ENCODE measurements around the gene GRB7.
A peak's percentile ranks its signal among the peaks of the same experiment; 100 is the strongest.
"Not testable (repeated sequence)": the region's sequence is repeated elsewhere in the genome, so short reads cannot be mapped to it uniquely, and the experiment has no call there.

The GRB7 gene

GRCh38 chr17:39709319-39709997, 28.3 kb upstream of the GRB7 start:
- Histone ChIP-seq H4K8ac (ENCODE audit: low read depth, low read length) (no peak overlapping the region), H3K79me1 (ENCODE audit: low read depth, low read length) (peaks cover 17% of the 10 kb centered on the region), H3K36me3 (replicated peaks in 1 of 2; ENCODE audit: control insufficient read depth in 2 of 2, insufficient read depth in 2 of 2, low read length in 2 of 2) (peaks cover 52 to 77% of the 10 kb centered on the region in 2 donors), H3K9ac (ENCODE audit: low read depth, low read length, poor library complexity) (peak overlapping the region; percentile 17), H2AFZ (ENCODE audit: low read length) (no peak overlapping the region), H3K23ac (ENCODE audit: low read depth, low read length, poor library complexity) (peak overlapping the region; percentile 36), H3K4me1 (ENCODE audit: control insufficient read depth in 2 of 2, insufficient read depth in 1 of 2, low read depth in 1 of 2, low read length in 2 of 2) (peaks cover 0 to 12% of the 10 kb centered on the region in 2 donors), H3K4ac (ENCODE audit: low read length) (no peak overlapping the region), H2BK15ac (ENCODE audit: low read length) (no peak overlapping the region), H3K4me2 (ENCODE audit: insufficient read depth, low read length, poor library complexity, severe bottlenecking) (no peak overlapping the region), H3K4me3 (ENCODE audit: low read length in 2 of 2) (no peak overlapping the region), H3K14ac (ENCODE audit: low read length) (no peak overlapping the region), H3K18ac (ENCODE audit: low read length) (no peak overlapping the region), H2BK5ac (ENCODE audit: low read length) (no peak overlapping the region), H2AK5ac (ENCODE audit: low read depth, low read length) (no peak overlapping the region), H2BK120ac (ENCODE audit: low read depth, low read length) (no peak overlapping the region), H3K27me3 (ENCODE audit: control insufficient read depth in 3 of 3, insufficient read depth in 3 of 3, low read depth in 1 of 3, low read length in 3 of 3) (no peaks in the 10 kb centered on the region), H3K27ac (replicated peaks; ENCODE audit: low read length) (no peak overlapping the region), H3K9me3 (replicated peaks in 1 of 2; ENCODE audit: control insufficient read depth in 2 of 2, insufficient read depth in 1 of 2, low read depth in 1 of 2, low read length in 2 of 2) (no peaks in the 10 kb centered on the region), H4K91ac (ENCODE audit: low read depth, low read length, poor library complexity) (peak overlapping the region; percentile 32), H2BK12ac (ENCODE audit: low read length) (no peak overlapping the region)
- DNase-seq (ENCODE audit: low spot score) = no peak
- WGBS, 2 donors (ENCODE audit: extremely low coverage in 2 of 2, insufficient read length in 2 of 2, insufficient replicate concordance in 1 of 2) = no CpG with 5 or more reads among the region's 14 CpGs

- Histone ChIP-seq H3K9me3 (replicated peaks in 1 of 2; ENCODE audit: control insufficient read depth in 2 of 2, insufficient read depth in 1 of 2, low read depth in 1 of 2, low read length in 2 of 2) (no peaks in the 10 kb centered on the region), H3K4me3 (ENCODE audit: low read length in 2 of 2) (peak overlapping the region in 1 of 2 donors; percentile 64), H2BK5ac (ENCODE audit: low read length) (no peak overlapping the region), H3K36me3 (replicated peaks in 1 of 2; ENCODE audit: control insufficient read depth in 2 of 2, insufficient read depth in 2 of 2, low read length in 2 of 2) (peaks cover 54 to 78% of the 10 kb centered on the region in 2 donors), H2AFZ (ENCODE audit: low read length) (no peak overlapping the region), H2AK5ac (ENCODE audit: low read depth, low read length) (no peak overlapping the region), H3K27ac (replicated peaks; ENCODE audit: low read length) (no peak overlapping the region), H4K91ac (ENCODE audit: low read depth, low read length, poor library complexity) (no peak overlapping the region), H3K14ac (ENCODE audit: low read length) (no peak overlapping the region), H2BK12ac (ENCODE audit: low read length) (no peak overlapping the region), H3K9ac (ENCODE audit: low read depth, low read length, poor library complexity) (peak overlapping the region; percentile 17), H2BK15ac (ENCODE audit: low read length) (no peak overlapping the region), H3K4me1 (ENCODE audit: control insufficient read depth in 2 of 2, insufficient read depth in 1 of 2, low read depth in 1 of 2, low read length in 2 of 2) (peaks cover 0 to 4% of the 10 kb centered on the region in 2 donors), H3K4ac (ENCODE audit: low read length) (no peak overlapping the region), H4K8ac (ENCODE audit: low read depth, low read length) (no peak overlapping the region), H3K79me1 (ENCODE audit: low read depth, low read length) (peaks cover 17% of the 10 kb centered on the region), H3K27me3 (ENCODE audit: control insufficient read depth in 3 of 3, insufficient read depth in 3 of 3, low read depth in 1 of 3, low read length in 3 of 3) (no peaks in the 10 kb centered on the region), H3K4me2 (ENCODE audit: insufficient read depth, low read length, poor library complexity, severe bottlenecking) (no peak overlapping the region), H2BK120ac (ENCODE audit: low read depth, low read length) (no peak overlapping the region), H3K23ac (ENCODE audit: low read depth, low read length, poor library complexity) (peak overlapping the region; percentile 36), H3K18ac (ENCODE audit: low read length) (no peak overlapping the region)
- no peak for DNase-seq (ENCODE audit: low spot score)
- no CpG with 5 or more reads among the region's 20 CpGs for WGBS, 2 donors (ENCODE audit: extremely low coverage in 2 of 2, insufficient read length in 2 of 2, insufficient replicate concordance in 1 of 2)
Measured at GRCh38 chr17:39709998-39710964, 27.5 kb upstream of the GRB7 start.

DNA sequence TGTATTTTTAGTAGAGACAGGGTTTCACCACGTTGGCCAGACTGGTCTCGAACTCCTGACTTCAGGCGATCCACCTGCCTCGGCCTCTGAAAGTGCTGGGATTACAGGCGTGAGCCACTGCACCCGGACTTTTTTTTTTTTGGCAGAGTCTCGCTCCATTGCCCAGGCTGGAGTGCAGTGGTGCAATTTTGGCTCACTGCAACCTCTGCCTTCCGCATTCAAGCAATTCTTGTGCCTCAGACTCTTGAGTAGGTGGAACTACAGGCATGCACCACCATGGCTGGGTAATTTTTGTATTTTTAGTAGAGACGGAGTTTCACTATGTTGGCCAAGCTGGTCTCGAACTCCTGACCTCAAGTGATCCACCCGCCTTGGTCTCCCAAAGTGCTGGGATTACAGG, 26.7 kb upstream of the GRB7 start:
- not testable (repeated sequence) for H3K9ac ChIP-seq (ENCODE audit: low read depth, low read length, poor library complexity); H3K4me1 ChIP-seq (ENCODE audit: control insufficient read depth in 2 of 2, insufficient read depth in 1 of 2, low read depth in 1 of 2, low read length in 2 of 2); H3K9me3 ChIP-seq (replicated peaks in 1 of 2; ENCODE audit: control insufficient read depth in 2 of 2, insufficient read depth in 1 of 2, low read depth in 1 of 2, low read length in 2 of 2); DNase-seq (ENCODE audit: low spot score); H4K8ac ChIP-seq (ENCODE audit: low read depth, low read length); H3K4me2 ChIP-seq (ENCODE audit: insufficient read depth, low read length, poor library complexity, severe bottlenecking); H2BK5ac ChIP-seq (ENCODE audit: low read length); H3K4ac ChIP-seq (ENCODE audit: low read length); H3K27me3 ChIP-seq (ENCODE audit: control insufficient read depth in 3 of 3, insufficient read depth in 3 of 3, low read depth in 1 of 3, low read length in 3 of 3); H3K18ac ChIP-seq (ENCODE audit: low read length); H3K27ac ChIP-seq (replicated peaks; ENCODE audit: low read length); H3K23ac ChIP-seq (ENCODE audit: low read depth, low read length, poor library complexity); H2BK12ac ChIP-seq (ENCODE audit: low read length); H2AK5ac ChIP-seq (ENCODE audit: low read depth, low read length); H4K91ac ChIP-seq (ENCODE audit: low read depth, low read length, poor library complexity); H2BK15ac ChIP-seq (ENCODE audit: low read length); H2AFZ ChIP-seq (ENCODE audit: low read length); H3K14ac ChIP-seq (ENCODE audit: low read length); H3K4me3 ChIP-seq (ENCODE audit: low read length in 2 of 2); H2BK120ac ChIP-seq (ENCODE audit: low read depth, low read length)
- peaks cover 15% of the 10 kb centered on the region for H3K79me1 ChIP-seq (ENCODE audit: low read depth, low read length)
- WGBS, 2 donors (ENCODE audit: extremely low coverage in 2 of 2, insufficient read length in 2 of 2, insufficient replicate concordance in 1 of 2) = no CpG with 5 or more reads among the region's 11 CpGs
- peaks cover 62 to 86% of the 10 kb centered on the region in 2 donors for H3K36me3 ChIP-seq (replicated peaks in 1 of 2; ENCODE audit: control insufficient read depth in 2 of 2, insufficient read depth in 2 of 2, low read length in 2 of 2)

DNA sequence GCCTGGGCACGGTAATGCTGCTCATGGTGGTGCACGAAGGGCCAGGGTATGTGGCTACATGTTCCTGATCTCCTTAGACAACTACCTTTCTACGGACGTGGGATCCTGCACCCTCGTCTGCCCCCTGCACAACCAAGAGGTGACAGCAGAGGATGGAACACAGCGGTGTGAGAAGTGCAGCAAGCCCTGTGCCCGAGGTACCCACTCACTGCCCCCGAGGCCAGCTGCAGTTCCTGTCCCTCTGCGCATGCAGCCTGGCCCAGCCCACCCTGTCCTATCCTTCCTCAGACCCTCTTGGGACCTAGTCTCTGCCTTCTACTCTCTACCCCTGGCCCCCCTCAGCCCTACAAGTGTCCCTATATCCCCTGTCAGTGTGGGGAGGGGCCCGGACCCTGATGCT, 25.9 kb upstream of the GRB7 start:
- peaks cover 66 to 88% of the 10 kb centered on the region in 2 donors for H3K36me3 ChIP-seq (replicated peaks in 1 of 2; ENCODE audit: control insufficient read depth in 2 of 2, insufficient read depth in 2 of 2, low read length in 2 of 2)

More for the DNA sequence above, 25.9 kb upstream of the GRB7 start:
- Histone ChIP-seq H2BK15ac (ENCODE audit: low read length) (no peak overlapping the region), H4K8ac (ENCODE audit: low read depth, low read length) (no peak overlapping the region), H4K91ac (ENCODE audit: low read depth, low read length, poor library complexity) (no peak overlapping the region), H3K4ac (ENCODE audit: low read length) (no peak overlapping the region), H2BK120ac (ENCODE audit: low read depth, low read length) (no peak overlapping the region), H3K27ac (replicated peaks; ENCODE audit: low read length) (no peak overlapping the region), H3K4me2 (ENCODE audit: insufficient read depth, low read length, poor library complexity, severe bottlenecking) (no peak overlapping the region), H3K4me3 (ENCODE audit: low read length in 2 of 2) (no peak overlapping the region), H2AK5ac (ENCODE audit: low read depth, low read length) (no peak overlapping the region), H3K9me3 (replicated peaks in 1 of 2; ENCODE audit: control insufficient read depth in 2 of 2, insufficient read depth in 1 of 2, low read depth in 1 of 2, low read length in 2 of 2) (no peaks in the 10 kb centered on the region), H2AFZ (ENCODE audit: low read length) (no peak overlapping the region), H2BK12ac (ENCODE audit: low read length) (no peak overlapping the region), H3K79me1 (ENCODE audit: low read depth, low read length) (peaks cover 10% of the 10 kb centered on the region), H3K18ac (ENCODE audit: low read length) (no peak overlapping the region), H3K4me1 (ENCODE audit: control insufficient read depth in 2 of 2, insufficient read depth in 1 of 2, low read depth in 1 of 2, low read length in 2 of 2) (no peaks in the 10 kb centered on the region), H2BK5ac (ENCODE audit: low read length) (no peak overlapping the region), H3K27me3 (ENCODE audit: control insufficient read depth in 3 of 3, insufficient read depth in 3 of 3, low read depth in 1 of 3, low read length in 3 of 3) (no peaks in the 10 kb centered on the region), H3K23ac (ENCODE audit: low read depth, low read length, poor library complexity) (peak overlapping the region; percentile 39), H3K9ac (ENCODE audit: low read depth, low read length, poor library complexity) (no peak overlapping the region), H3K14ac (ENCODE audit: low read length) (no peak overlapping the region)
- no peak for DNase-seq (ENCODE audit: low spot score)
- no CpG with 5 or more reads among the region's 10 CpGs for WGBS, 2 donors (ENCODE audit: extremely low coverage in 2 of 2, insufficient read length in 2 of 2, insufficient replicate concordance in 1 of 2)
